ENCODE measurements around the gene SLC15A4.

Gene SLC15A4

GRCh38 chr12:128791395-128792322 is 32.1 kb downstream of the SLC15A4 start:
- DNase-seq, result no peak

- no peak for DNase-seq
These were observed 32.9 kb downstream of the SLC15A4 start for GRCh38 chr12:128790653-128791373.

- no peak for DNase-seq
These were observed 33.5 kb downstream of the SLC15A4 start for GRCh38 chr12:128790221-128790620.

- no peak for DNase-seq
These were observed 34.3 kb downstream of the SLC15A4 start for GRCh38 chr12:128789356-128789929.

GRCh38 chr12:128787827-128788226 is 35.9 kb downstream of the SLC15A4 start:
- no peak for DNase-seq

GRCh38 chr12:128786741-128787391 is 36.9 kb downstream of the SLC15A4 start:
- DNase-seq, result no peak

GRCh38 chr12:128784030-128784760 is 39.6 kb downstream of the SLC15A4 start:
- no peak for DNase-seq

- DNase-seq, result no peak
These were observed 40.6 kb downstream of the SLC15A4 start for GRCh38 chr12:128783129-128783574.

GRCh38 chr12:128779901-128780300 is 43.9 kb downstream of the SLC15A4 start:
- no peak for DNase-seq

- DNase-seq, result no peak
These were observed 51.5 kb downstream of the SLC15A4 start for GRCh38 chr12:128772249-128772648.

GRCh38 chr12:128771681-128772080 is 52.1 kb downstream of the SLC15A4 start:
- DNase-seq, result no peak

- no peak for DNase-seq
These were observed 56.2 kb downstream of the SLC15A4 start for GRCh38 chr12:128767518-128767917.

GRCh38 chr12:128766738-128767501 is 56.8 kb downstream of the SLC15A4 start:
- DNase-seq, result no peak

- no peak for DNase-seq
These were observed 60.4 kb downstream of the SLC15A4 start for GRCh38 chr12:128763395-128763794.

GRCh38 chr12:128761379-128761790 is 62.4 kb downstream of the SLC15A4 start:
- DNase-seq, result no peak

GRCh38 chr12:128755566-128755965 is 68.2 kb downstream of the SLC15A4 start:
- no peak for DNase-seq

- no peak for DNase-seq
These were observed 69.5 kb downstream of the SLC15A4 start for GRCh38 chr12:128754275-128754674.

GRCh38 chr12:128753438-128753837 is 70.3 kb downstream of the SLC15A4 start:
- DNase-seq, result no peak

GRCh38 chr12:128752386-128752785 is 71.4 kb downstream of the SLC15A4 start:
- no peak for DNase-seq

- no peak for DNase-seq
These were observed 76.3 kb downstream of the SLC15A4 start for GRCh38 chr12:128747441-128747840.
